K562 (cell line): ENCODE measurements around the gene FREM1. TPM values are rescaled to one million over a fixed set of nuclear protein-coding genes. Genes with fewer than 3 reads are reported as not detected.

Experiments used
- ATAC-seq: fragments of 200-7000 bp; cut with Tn5 transposase; 3 replicates; pipeline ENCODE4 v1.9.1; 2020; ENCODE audit warnings: moderate library complexity
- BruUV-seq: library from RNA; stranded (reverse); fragments of 400-500 nt; replicated peaks from 2 replicates; lab custom pipeline; 2021; lab: Mats Ljungman, UMichigan
- CTCF ChIA-PET: fragments of 300-600 bp; formaldehyde crosslinking; extraction: SDS; loops from one replicate; lab custom pipeline; 2021; ENCODE audit warnings: low intra/inter-chr PET ratio; lab: Yijun Ruan, JAX
- POLR2A ChIA-PET: fragments of 300-600, 350-650 bp; sonication (Branson Sonifier 250); formaldehyde crosslinking; extraction: SDS; loops from one replicate; lab custom pipeline; 2021; ENCODE audit warnings: antibody characterized with exemption, inconsistent platforms; lab: Yijun Ruan, JAX
- DNase-seq, 4 experiments: peaks; one replicate each; pipeline versions ENCODE4 v3.0.0 to v3.0.0-alpha.2; 2011 to 2018; ENCODE audit warnings: low spot score in 3 of 4, mixed read lengths in 3 of 4; ENCODE audit errors: extremely low read depth in 1 of 4
- FAIRE-seq: peaks from 2 replicates; lab custom pipeline; 2011; peaks lifted over from hg19 to GRCh38; lab: Jason Lieb, UNC
- H2AFZ ChIP-seq: 2 replicates; pipeline ENCODE4 v1.6.0; 2011; ENCODE audit warnings: low read depth, low read length, control low read depth, inconsistent platforms
- H3K27ac ChIP-seq: fragments of 200-600 bp; 3 replicates; pipeline ENCODE4 v1.8.0; 2011; ENCODE audit warnings: low read depth, mild to moderate bottlenecking, control low read depth, inconsistent platforms, low read length, moderate library complexity, mixed read lengths; ENCODE audit errors: extremely low read depth
- H3K27me3 ChIP-seq, 2 experiments: fragments of 300-600 bp in 1 of 2; 2 replicates in 1 of 2; 3 replicates in 1 of 2; pipeline versions ENCODE4 v1.6.0 to v1.8.0; 2011; ENCODE audit warnings: inconsistent platforms in 2 of 2, low read length in 2 of 2, mild to moderate bottlenecking in 1 of 2, mixed read lengths in 1 of 2, moderate library complexity in 1 of 2; ENCODE audit not compliant: control insufficient read depth in 2 of 2, insufficient read depth in 2 of 2
- H3K36me3 ChIP-seq: fragments of 300-600 bp; 3 replicates; pipeline ENCODE4 v1.8.0; 2011; ENCODE audit warnings: mild to moderate bottlenecking, low read length, inconsistent platforms; ENCODE audit not compliant: control insufficient read depth, insufficient read depth
- H3K4me1 ChIP-seq, 2 experiments: fragments of 200-600 bp in 1 of 2; replicated peaks in 1 of 2; 2 replicates in 1 of 2; 3 replicates in 1 of 2; pipeline versions ENCODE4 v1.5.1 to v1.8.0; 2011; ENCODE audit warnings: inconsistent platforms in 2 of 2, low read length in 2 of 2, mild to moderate bottlenecking in 1 of 2, mixed read lengths in 1 of 2, moderate library complexity in 1 of 2; ENCODE audit not compliant: control insufficient read depth in 2 of 2, insufficient read depth in 2 of 2
- H3K4me2 ChIP-seq: 2 replicates; pipeline ENCODE4 v1.6.1; 2011; ENCODE audit warnings: low read length, control low read depth, inconsistent platforms, mixed read lengths; ENCODE audit not compliant: insufficient read depth
- H3K4me3 ChIP-seq: fragments of 200-600 bp; sonication (generic), shearing (Covaris generic); 2 replicates; pipeline ENCODE4 v1.5.1; 2016; ENCODE audit warnings: control low read depth, inconsistent platforms
- H3K79me2 ChIP-seq: fragments of 200-600 bp; 3 replicates; pipeline ENCODE4 v1.8.0; 2011; ENCODE audit warnings: low read length, inconsistent platforms; ENCODE audit not compliant: control insufficient read depth, insufficient read depth
- H3K9ac ChIP-seq, 2 experiments: 2 replicates each; pipeline versions ENCODE4 v1.6.0 to v1.6.1; 2011; ENCODE audit warnings: low read depth in 2 of 2, low read length in 2 of 2, control low read depth in 1 of 2, inconsistent platforms in 1 of 2, mild to moderate bottlenecking in 1 of 2, mixed read lengths in 1 of 2; ENCODE audit not compliant: insufficient read depth in 1 of 2
- H3K9me1 ChIP-seq: one replicate; pipeline ENCODE4 v1.6.0; 2011; ENCODE audit warnings: inconsistent platforms, mild to moderate bottlenecking, low read length, moderate library complexity; ENCODE audit not compliant: control insufficient read depth, insufficient read depth
- H3K9me3 ChIP-seq: replicated peaks from 2 replicates; pipeline ENCODE4 v1.5.1; 2011; ENCODE audit warnings: low read depth, low read length, inconsistent platforms; ENCODE audit not compliant: control insufficient read depth, insufficient read depth
- H4K20me1 ChIP-seq: replicated peaks from 2 replicates; pipeline ENCODE4 v1.6.1; 2011; ENCODE audit warnings: low read length, inconsistent platforms, mixed read lengths; ENCODE audit not compliant: control insufficient read depth, insufficient read depth
- BRD4 ChIP-seq: fragments of 200-600 bp; sonication (generic); IDR thresholded peaks from 2 replicates; pipeline ENCODE4 v1.6.1; 2017; ENCODE audit warnings: inconsistent platforms
- MYC ChIP-seq, 2 experiments: fragments of 250-450 bp in 1 of 2; sonication (Bioruptor Pico) in 1 of 2; IDR thresholded peaks; 2 replicates each; pipeline versions ENCODE4 v1.5.1 to v1.6.1; 2012 to 2021; ENCODE audit warnings: low read depth in 2 of 2, borderline replicate concordance in 1 of 2, improper control_type of control experiment in 1 of 2, low read length in 1 of 2, mild to moderate bottlenecking in 1 of 2, moderate library complexity in 1 of 2
- ZNF408 ChIP-seq: fragments of 250-450 bp; sonication (Bioruptor Pico); IDR thresholded peaks from 2 replicates; pipeline ENCODE4 v1.4.0; 2020; ENCODE audit warnings: low read depth, mild to moderate bottlenecking, moderate library complexity
- ZNF717 ChIP-seq: fragments of 250-450 bp; sonication (Bioruptor Pico); IDR thresholded peaks from 2 replicates; pipeline ENCODE4 v1.5.0; 2021
- WGBS: fragments of 100-300 bp; shearing (Covaris generic); methylation state at CpG from one replicate; pipeline ENCODE4 v1.1.6; 2016; ENCODE audit warnings: low coverage, mixed read lengths; ENCODE audit not compliant: insufficient coverage; ENCODE audit errors: missing lambda C conversion rate; 5-methylcytosine and 5-hydroxymethylcytosine counted together
- in situ Hi-C: fragments of 300-500 bp; cut with MboI; formaldehyde crosslinking; loops from 4 replicates; pipeline ENCODE4 v1.15.0; 2018; ENCODE audit warnings: inconsistent platforms, mixed read lengths
- intact Hi-C: fragments of 100-400 bp; cut with micrococcal nuclease; formaldehyde crosslinking; loops from 2 replicates; pipeline ENCODE4 v1.14.2; 2022
- polyA plus RNA-seq, 8 experiments: library from polyadenylated mRNA; depleted of rRNA in 4 of 8; stranded (reverse) in 5 of 8; unstranded in 3 of 8; fragments of >200 nt; fragmentation: Nextera tagmentation in 2 of 8; fragmentation: Illumina TruSeq in 1 of 8; extraction: Ambion mirVana in 2 of 8; extraction: Trizol in 1 of 8; gene quantifications; 2 replicates each; pipeline versions ENCODE4 v1.2.1 to v1.2.3, GENCODE V29; 2011 to 2014; ENCODE audit warnings: inconsistent platforms in 1 of 8, missing spikeins in 1 of 8
- total RNA-seq, 7 experiments: library from RNA; depleted of rRNA in 6 of 7; stranded (reverse); fragments of >200 nt in 6 of 7; fragmentation: Illumina TruSeq in 2 of 7; extraction: Trizol in 2 of 7; gene quantifications; 2 replicates each; pipeline versions ENCODE4 v1.2.1 to v1.2.3, GENCODE V29; 2011 to 2021; ENCODE audit warnings: low replicate concordance in 1 of 7

FREM1 gene
- total and polyA plus RNA-seq, 9 of the 15 experiments (the other 6 are each of a cell fraction or from before 2014, with no cell fraction given) = 0.03 to 0.24 (median 0.13) TPM; not detected in 2

GRCh38 chr9:14730461-14730898 is 179.7 kb downstream of the FREM1 start (continued):
- TF ChIP-seq ZNF717 = no peak
- no peak for TF ChIP-seq BRD4
- TF ChIP-seq, all 486 proteins: peak for 0

- Histone ChIP-seq H3K27me3 (no peaks in the 10 kb centered on the region; a peak in 1 of 5 replicates), H3K79me2 (no peaks in the 10 kb centered on the region), H3K36me3 (no peaks in the 10 kb centered on the region), H3K9ac (no peak overlapping the region), H3K4me3 (no peak overlapping the region), H4K20me1 (no peaks in the 10 kb centered on the region), H3K9me1 (no peaks in the 10 kb centered on the region), H3K9me3 (no peaks in the 10 kb centered on the region), H3K4me2 (no peak overlapping the region), H3K4me1 (no peaks in the 10 kb centered on the region), H3K27ac (no peak overlapping the region), H2AFZ (no peak overlapping the region)
- POLR2A ChIA-PET = no interaction called here
- BruUV-seq = no TSS peak
- WGBS = 0% methylated on average over 3 of the region's 4 CpGs
- CTCF ChIA-PET = no interaction called here
- in situ Hi-C loops = no loop called here
- TF ChIP-seq MYC (IDR thresholded peaks at IDR 0.05; ENCODE audit: low read depth, low read length) = no peak
- TF ChIP-seq MYC (CRISPR knock-in tag; IDR thresholded peaks at IDR 0.05; ENCODE audit: borderline replicate concordance, low read depth) = no peak
- no peak for TF ChIP-seq ZNF408 (CRISPR knock-in tag)
- intact Hi-C loops = no loop called here
- FAIRE-seq (no peak), ATAC-seq (no peak), DNase-seq (no peak)
Measured at GRCh38 chr9:14723301-14723700, 186.9 kb downstream of the FREM1 start.
